Middle frontal gyrus (tissue), 1 donor: ENCODE data around the gene ATP13A1.
"Not testable (repeated sequence)": the region's sequence is repeated elsewhere in the genome, so short reads cannot be mapped to it uniquely, and the experiment has no call there.

Experiments
- DNase-seq: peaks from one replicate; pipeline ENCODE4 v3.0.0-alpha.2; 2015; ENCODE audit warnings: low spot score; ENCODE audit errors: extremely low spot score

ATP13A1 gene

GRCh38 chr19:19663256-19664120 lies at the start of gene ATP13A1:
ATP13A1 (minus strand) TSS chr19:19663676; CDS start chr19:19663666, 10 bp downstream.
- DNase-seq, result peak; percentile 97

GRCh38 chr19:19711934-19712828 lies 48.7 kb upstream of the ATP13A1 start:
- no peak for DNase-seq

GRCh38 chr19:19711306-19711933 lies 47.9 kb upstream of the ATP13A1 start:
- no peak for DNase-seq

- DNase-seq, result no peak
Measured at GRCh38 chr19:19710506-19710905, 47.0 kb upstream of the ATP13A1 start.

- no peak for DNase-seq
Measured at GRCh38 chr19:19704836-19705235, 41.4 kb upstream of the ATP13A1 start.

- not testable (repeated sequence) for DNase-seq
Measured at GRCh38 chr19:19700493-19700892, 37.0 kb upstream of the ATP13A1 start.

GRCh38 chr19:19697589-19697988 lies 34.1 kb upstream of the ATP13A1 start:
- no peak for DNase-seq

- no peak for DNase-seq
Measured at GRCh38 chr19:19696386-19696785, 32.9 kb upstream of the ATP13A1 start.

- no peak for DNase-seq
Measured at GRCh38 chr19:19691683-19692082, 28.2 kb upstream of the ATP13A1 start.

GRCh38 chr19:19689023-19689422 lies 25.5 kb upstream of the ATP13A1 start:
- DNase-seq, result not testable (repeated sequence)

GRCh38 chr19:19687090-19687489 lies 23.6 kb upstream of the ATP13A1 start:
- DNase-seq, result no peak

- no peak for DNase-seq
Measured at GRCh38 chr19:19686580-19686979, 23.1 kb upstream of the ATP13A1 start.

GRCh38 chr19:19686119-19686518 lies 22.6 kb upstream of the ATP13A1 start:
- not testable (repeated sequence) for DNase-seq

- no peak for DNase-seq
Measured at GRCh38 chr19:19679176-19680073, 15.9 kb upstream of the ATP13A1 start.

- no peak for DNase-seq
Measured at GRCh38 chr19:19677579-19677978, 14.1 kb upstream of the ATP13A1 start.

- no peak for DNase-seq
Measured at GRCh38 chr19:19674315-19674714, 10.8 kb upstream of the ATP13A1 start.

- DNase-seq, result no peak
Measured at GRCh38 chr19:19672816-19673215, 9.3 kb upstream of the ATP13A1 start.

GRCh38 chr19:19670070-19670551 lies 6.6 kb upstream of the ATP13A1 start:
- DNase-seq, result no peak

GRCh38 chr19:19668230-19669012 lies 4.9 kb upstream of the ATP13A1 start, which contains the start of gene ZNF101:
ZNF101 (plus strand) TSS chr19:19668839; CDS start chr19:19668964, 125 bp downstream.
- DNase-seq, result peak; percentile 93
